Esophagus muscularis mucosa (tissue), 4 donors: ENCODE data around the gene SAA1.

Source experiments
- CTCF ChIP-seq, 3 experiments: fragments of 200-600 bp in 2 of 3; fragments of 450-650 bp in 1 of 3; sonication (generic) in 2 of 3; IDR thresholded peaks; one replicate each; pipeline ENCODE4 v1.5.1; 2017 to 2019; ENCODE audit warnings: antibody characterized with exemption in 3 of 3, mild to moderate bottlenecking in 2 of 3, moderate library complexity in 1 of 3
- EP300 ChIP-seq: sonication (generic); formaldehyde crosslinking; IDR thresholded peaks from one replicate; pipeline ENCODE4 v1.6.1; 2017; ENCODE audit warnings: antibody characterized with exemption
- POLR2AphosphoS5 ChIP-seq, 2 donors: sonication (generic); formaldehyde crosslinking; IDR thresholded peaks; one replicate each; pipeline ENCODE4 v1.6.1; 2017; ENCODE audit warnings: antibody characterized with exemption in 2 of 2

- TF ChIP-seq CTCF (IDR thresholded peaks at IDR 0.05) (no peak), EP300 (no peak), POLR2AphosphoS5 (IDR thresholded peaks at IDR 0.05) (no peak)
Observed at GRCh38 chr11:18248561-18248960, 17.5 kb upstream of the SAA1 start, which contains the start of gene SAA2.
